ENCODE data around the gene LEP. TPM values are rescaled to one million over a fixed set of nuclear protein-coding genes. Genes with fewer than 3 reads are reported as not detected.

Gene LEP
- polyA plus RNA-seq, 4 donors: 0.25 TPM; not detected in 3

DNA sequence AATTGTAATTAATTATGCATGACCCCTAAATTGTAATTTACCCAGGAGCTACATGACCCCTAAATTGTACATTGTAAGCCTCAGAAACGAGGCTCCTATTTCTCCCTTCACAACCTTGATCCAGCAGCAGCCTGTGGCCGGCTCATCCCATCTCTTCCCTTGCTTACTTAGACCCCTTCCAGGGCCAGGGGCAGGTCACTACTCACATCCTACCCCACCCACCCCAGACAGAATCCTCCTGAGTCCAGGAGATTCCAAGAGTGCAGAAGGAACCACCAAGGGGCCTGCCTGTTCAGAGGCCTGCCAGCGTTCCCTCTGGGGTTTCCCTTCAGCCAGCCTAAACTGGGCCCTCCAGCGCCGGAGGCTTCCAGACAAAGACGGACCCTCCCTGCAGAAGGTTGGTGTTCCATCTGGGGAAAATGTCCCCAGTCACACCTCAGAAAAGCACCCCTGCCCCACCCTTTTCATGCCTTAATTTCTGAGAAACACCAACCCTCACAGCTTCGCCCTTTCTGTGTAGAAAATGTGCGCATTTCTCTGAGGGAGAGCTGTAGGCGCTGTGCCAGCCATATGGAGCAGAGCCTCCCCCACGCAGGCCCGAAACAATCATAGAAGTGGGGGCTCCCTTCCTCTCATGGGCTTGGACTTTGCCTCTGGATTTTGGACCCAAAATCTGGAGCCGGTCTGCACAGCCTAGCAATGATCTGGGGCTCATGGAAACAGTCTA is 19.2 kb downstream of the LEP start:
- Histone ChIP-seq H3K4me3 (ENCODE audit: low read depth in 1 of 3, low read length in 3 of 3) (no peak overlapping the region), H3K36me3 (ENCODE audit: control insufficient read depth in 3 of 3, insufficient read depth in 2 of 3, low read depth in 1 of 3, low read length in 3 of 3) (no peaks in the 10 kb centered on the region), H3K9me3 (ENCODE audit: control insufficient read depth in 2 of 2, insufficient read depth in 1 of 2, low read depth in 1 of 2, low read length in 1 of 2) (no peaks in the 10 kb centered on the region), H3K4me1 (ENCODE audit: control insufficient read depth in 3 of 3, insufficient read depth in 2 of 3, low read depth in 1 of 3, low read length in 2 of 3) (peaks cover 0 to 19% (median 8%) of the 10 kb centered on the region in 3 donors), H3K27ac (ENCODE audit: low read depth in 1 of 3, low read length in 2 of 3) (no peak overlapping the region), H3K27me3 (ENCODE audit: control insufficient read depth in 3 of 3, insufficient read depth in 3 of 3, low read length in 3 of 3) (no peaks in the 10 kb centered on the region)
- WGBS, 3 donors: 29 to 74% (median 55%) methylated on average over 12 of the region's 12 CpGs
- FAIRE-seq (no peak), DNase-seq (peak in 1 of 2 donors; percentile 25)

DNA sequence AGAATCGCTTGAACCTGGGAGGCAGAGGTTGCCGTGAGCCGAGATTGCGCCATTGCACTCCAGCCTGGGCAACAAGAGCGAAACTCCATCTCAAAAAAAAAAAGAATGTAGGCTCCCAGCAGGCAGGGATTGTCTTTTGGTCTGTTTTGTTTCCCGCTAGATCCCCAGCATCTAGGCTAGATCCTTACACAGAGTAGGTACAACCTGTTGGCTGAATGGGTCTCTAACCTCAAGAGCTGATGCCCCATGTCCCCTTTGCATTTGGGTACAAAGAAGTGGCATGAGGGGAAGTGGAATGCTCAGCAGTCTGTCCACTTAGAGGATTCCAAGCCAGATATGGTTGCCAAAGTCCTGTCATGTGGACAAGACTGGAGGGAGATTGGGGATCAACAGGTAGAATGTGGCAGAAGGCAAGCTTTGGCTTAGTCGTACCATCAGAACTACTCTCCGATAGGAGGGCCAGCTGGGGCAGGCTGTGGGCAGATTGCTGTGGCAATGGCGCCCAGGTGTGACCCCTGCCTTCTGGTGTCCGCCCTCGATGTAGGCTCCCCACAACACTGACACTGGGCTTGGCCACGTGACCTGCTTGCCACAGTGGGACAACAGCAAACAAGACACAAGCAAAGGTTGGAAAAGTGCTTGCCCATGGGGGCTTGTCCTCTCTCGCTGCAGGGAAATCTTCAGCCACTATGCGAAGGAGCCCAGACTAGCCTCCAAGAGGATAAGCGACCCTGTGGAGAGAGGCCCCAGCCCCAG is 21.4 kb downstream of the LEP start:
- FAIRE-seq (no peak), DNase-seq (no peak)
- Histone ChIP-seq H3K4me3 (ENCODE audit: low read depth in 1 of 3, low read length in 3 of 3) (no peak overlapping the region), H3K27ac (ENCODE audit: low read depth in 1 of 3, low read length in 2 of 3) (no peak overlapping the region), H3K9me3 (ENCODE audit: control insufficient read depth in 2 of 2, insufficient read depth in 1 of 2, low read depth in 1 of 2, low read length in 1 of 2) (no peaks in the 10 kb centered on the region), H3K27me3 (ENCODE audit: control insufficient read depth in 3 of 3, insufficient read depth in 3 of 3, low read length in 3 of 3) (peaks cover 0 to 5% (median 0%) of the 10 kb centered on the region in 3 donors), H3K36me3 (ENCODE audit: control insufficient read depth in 3 of 3, insufficient read depth in 2 of 3, low read depth in 1 of 3, low read length in 3 of 3) (no peaks in the 10 kb centered on the region), H3K4me1 (ENCODE audit: control insufficient read depth in 3 of 3, insufficient read depth in 2 of 3, low read depth in 1 of 3, low read length in 2 of 3) (peaks cover 0 to 28% (median 8%) of the 10 kb centered on the region in 3 donors)
- WGBS, 3 donors: 92 to 96% (median 92%) methylated on average over 13 to 15 of the region's 15 CpGs

DNA sequence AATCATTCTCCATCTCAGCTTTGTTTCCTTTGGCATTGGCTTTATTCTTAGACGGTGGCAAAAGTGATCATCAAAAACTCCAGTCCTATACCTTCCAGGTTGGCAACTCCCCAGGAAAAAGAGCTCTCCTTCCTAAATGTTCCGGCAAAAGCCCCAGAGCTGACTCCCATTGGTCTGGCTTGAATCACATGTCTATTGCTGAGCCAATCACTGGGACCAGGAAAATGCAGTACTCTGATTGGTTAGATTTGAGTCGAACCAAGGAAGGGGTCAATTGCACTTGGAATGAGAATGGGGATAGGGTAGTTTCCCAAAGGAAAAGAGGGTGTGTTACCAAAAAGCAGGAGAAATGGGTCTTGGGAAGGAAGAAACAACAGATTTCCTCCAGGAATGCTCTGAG is 22.3 kb downstream of the LEP start:
- FAIRE-seq: no peak
- WGBS, 3 donors: 70 to 83% (median 83%) methylated on average over 3 of the region's 3 CpGs
- H3K4me1 ChIP-seq (ENCODE audit: control insufficient read depth in 3 of 3, insufficient read depth in 2 of 3, low read depth in 1 of 3, low read length in 2 of 3): peaks cover 0 to 28% (median 8%) of the 10 kb centered on the region in 3 donors
- H3K36me3 ChIP-seq (ENCODE audit: control insufficient read depth in 3 of 3, insufficient read depth in 2 of 3, low read depth in 1 of 3, low read length in 3 of 3): no peaks in the 10 kb centered on the region
- H3K27ac ChIP-seq (ENCODE audit: low read depth in 1 of 3, low read length in 2 of 3): no peak overlapping the region
- H3K27me3 ChIP-seq (ENCODE audit: control insufficient read depth in 3 of 3, insufficient read depth in 3 of 3, low read length in 3 of 3): peaks cover 0 to 10% (median 0%) of the 10 kb centered on the region in 3 donors
- DNase-seq: no peak
- no peaks in the 10 kb centered on the region for H3K9me3 ChIP-seq (ENCODE audit: control insufficient read depth in 2 of 2, insufficient read depth in 1 of 2, low read depth in 1 of 2, low read length in 1 of 2)
- no peak overlapping the region for H3K4me3 ChIP-seq (ENCODE audit: low read depth in 1 of 3, low read length in 3 of 3)

DNA sequence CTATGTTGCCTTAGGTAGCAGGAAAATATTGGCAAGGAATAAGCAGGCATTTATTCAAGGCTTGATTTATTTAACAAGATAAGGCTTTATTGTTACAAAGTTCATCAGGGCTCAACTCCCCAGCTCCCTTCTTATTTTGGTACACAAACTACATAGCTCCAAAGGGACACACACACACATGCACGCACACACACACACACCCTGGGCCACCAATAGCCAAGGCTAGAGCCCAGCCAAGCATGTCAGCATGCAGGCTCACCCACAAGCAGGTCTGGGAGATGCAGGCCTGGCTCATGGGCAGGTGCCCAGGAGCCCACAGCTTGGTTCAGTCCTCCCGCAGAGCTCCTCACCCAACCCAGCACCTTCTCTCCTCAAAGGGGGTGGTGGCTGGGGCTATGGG is 23.4 kb downstream of the LEP start:
- H3K27me3 ChIP-seq (ENCODE audit: control insufficient read depth in 3 of 3, insufficient read depth in 3 of 3, low read length in 3 of 3): peaks cover 0 to 10% (median 0%) of the 10 kb centered on the region in 3 donors
- no peak overlapping the region for H3K4me3 ChIP-seq (ENCODE audit: low read depth in 1 of 3, low read length in 3 of 3)
- no peaks in the 10 kb centered on the region for H3K9me3 ChIP-seq (ENCODE audit: control insufficient read depth in 2 of 2, insufficient read depth in 1 of 2, low read depth in 1 of 2, low read length in 1 of 2)
- FAIRE-seq (no peak), DNase-seq (peak in 1 of 2 donors; percentile 78)
- WGBS, 3 donors: 25 to 64% (median 26%) methylated on average over 2 of the region's 2 CpGs
- peaks cover 0 to 22% (median 6%) of the 10 kb centered on the region in 3 donors for H3K4me1 ChIP-seq (ENCODE audit: control insufficient read depth in 3 of 3, insufficient read depth in 2 of 3, low read depth in 1 of 3, low read length in 2 of 3)
- no peaks in the 10 kb centered on the region for H3K36me3 ChIP-seq (ENCODE audit: control insufficient read depth in 3 of 3, insufficient read depth in 2 of 3, low read depth in 1 of 3, low read length in 3 of 3)
- H3K27ac ChIP-seq (ENCODE audit: low read depth in 1 of 3, low read length in 2 of 3): no peak overlapping the region

DNA sequence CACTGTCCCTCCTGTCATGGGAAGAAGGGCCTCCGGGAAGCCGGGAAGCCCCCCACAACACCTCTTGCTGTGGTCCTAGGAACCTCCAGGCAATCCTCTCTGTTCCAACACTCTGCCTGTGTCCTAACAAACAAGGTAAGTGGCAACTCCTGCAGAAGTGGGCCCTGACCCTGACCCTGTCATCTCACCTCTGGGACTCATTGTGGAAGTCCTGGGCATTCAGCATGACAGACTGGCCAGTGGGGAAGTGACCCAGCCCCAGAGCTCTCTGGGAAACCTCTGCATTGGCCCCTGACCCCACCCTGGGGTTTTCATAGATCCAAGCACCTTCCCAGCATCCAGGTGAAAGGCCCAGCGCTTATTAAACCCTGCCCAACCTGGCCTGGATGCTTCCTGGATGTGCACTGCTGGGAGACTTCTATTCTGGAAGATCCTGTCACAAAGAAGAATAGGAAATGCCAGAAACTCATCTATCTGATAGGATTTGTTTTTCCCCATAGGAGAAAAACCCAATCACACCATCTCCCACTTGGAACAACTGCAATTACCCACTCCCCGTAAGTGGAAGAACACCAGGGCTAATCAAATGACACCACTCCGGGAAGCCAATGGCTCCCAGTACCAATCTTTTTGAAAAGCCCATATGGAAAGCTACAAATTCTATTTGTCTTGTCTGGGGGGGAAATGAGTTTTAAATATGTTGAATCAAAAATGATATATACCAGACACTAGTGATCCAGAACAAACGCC is 24.3 kb downstream of the LEP start:
- Histone ChIP-seq H3K9me3 (ENCODE audit: control insufficient read depth in 2 of 2, insufficient read depth in 1 of 2, low read depth in 1 of 2, low read length in 1 of 2) (no peaks in the 10 kb centered on the region), H3K4me3 (ENCODE audit: low read depth in 1 of 3, low read length in 3 of 3) (no peak overlapping the region), H3K27me3 (ENCODE audit: control insufficient read depth in 3 of 3, insufficient read depth in 3 of 3, low read length in 3 of 3) (peaks cover 0 to 10% (median 0%) of the 10 kb centered on the region in 3 donors), H3K27ac (ENCODE audit: low read depth in 1 of 3, low read length in 2 of 3) (no peak overlapping the region), H3K36me3 (ENCODE audit: control insufficient read depth in 3 of 3, insufficient read depth in 2 of 3, low read depth in 1 of 3, low read length in 3 of 3) (no peaks in the 10 kb centered on the region), H3K4me1 (ENCODE audit: control insufficient read depth in 3 of 3, insufficient read depth in 2 of 3, low read depth in 1 of 3, low read length in 2 of 3) (peaks cover 0 to 16% (median 4%) of the 10 kb centered on the region in 3 donors)
- FAIRE-seq (no peak), DNase-seq (no peak)
- 69 to 87% (median 78%) methylated on average over 6 of the region's 6 CpGs for whole genome bisulfite sequencing, 3 donors

DNA sequence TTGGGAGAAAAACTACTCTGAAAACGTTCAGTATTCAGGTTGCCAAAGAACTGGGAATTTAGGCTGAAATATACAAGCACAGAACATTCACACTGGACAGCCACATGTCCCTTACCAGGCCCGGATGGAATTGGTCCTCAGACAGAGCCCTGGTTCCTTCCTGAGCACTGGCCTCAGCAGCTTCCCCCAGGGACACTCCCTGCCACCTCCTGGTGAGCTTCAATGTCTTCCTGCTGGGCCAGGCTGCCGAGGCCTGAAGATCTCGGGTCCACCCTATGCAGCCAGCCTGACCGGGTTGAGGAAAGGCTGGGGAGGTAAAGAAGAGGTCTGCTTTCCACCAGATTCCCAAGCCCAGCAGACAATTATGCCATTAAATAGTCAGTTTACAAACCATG is 24.8 kb downstream of the LEP start:
- no peak for DNase-seq
- H3K27ac ChIP-seq (ENCODE audit: low read depth in 1 of 3, low read length in 2 of 3): no peak overlapping the region
- peaks cover 0 to 16% (median 4%) of the 10 kb centered on the region in 3 donors for H3K27me3 ChIP-seq (ENCODE audit: control insufficient read depth in 3 of 3, insufficient read depth in 3 of 3, low read length in 3 of 3)
- H3K9me3 ChIP-seq (ENCODE audit: control insufficient read depth in 2 of 2, insufficient read depth in 1 of 2, low read depth in 1 of 2, low read length in 1 of 2): no peaks in the 10 kb centered on the region
- WGBS, 3 donors: 38 to 53% (median 40%) methylated on average over 5 of the region's 5 CpGs
- H3K4me3 ChIP-seq (ENCODE audit: low read depth in 1 of 3, low read length in 3 of 3): no peak overlapping the region
- H3K36me3 ChIP-seq (ENCODE audit: control insufficient read depth in 3 of 3, insufficient read depth in 2 of 3, low read depth in 1 of 3, low read length in 3 of 3): no peaks in the 10 kb centered on the region
- no peak for FAIRE-seq
- H3K4me1 ChIP-seq (ENCODE audit: control insufficient read depth in 3 of 3, insufficient read depth in 2 of 3, low read depth in 1 of 3, low read length in 2 of 3): peaks cover 0 to 21% (median 4%) of the 10 kb centered on the region in 3 donors

DNA sequence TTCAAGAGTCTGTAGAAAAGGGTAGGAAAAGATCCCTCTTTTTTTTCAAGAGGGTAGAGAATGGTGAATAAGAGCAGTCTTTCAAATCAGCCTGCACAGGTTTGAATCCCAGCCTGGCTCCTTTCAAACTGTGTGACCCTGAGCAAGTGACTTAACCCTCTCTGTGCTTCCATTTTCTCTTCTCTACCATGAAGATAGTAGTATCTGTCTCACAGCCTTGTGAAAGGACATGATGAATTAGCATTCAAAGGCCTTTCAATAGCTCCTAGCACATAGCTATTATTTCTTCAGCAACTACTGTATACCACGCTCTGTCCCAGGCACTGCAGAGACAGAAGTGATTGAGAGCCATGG is 25.4 kb downstream of the LEP start:
- Histone ChIP-seq H3K36me3 (ENCODE audit: control insufficient read depth in 3 of 3, insufficient read depth in 2 of 3, low read depth in 1 of 3, low read length in 3 of 3) (no peaks in the 10 kb centered on the region), H3K4me3 (ENCODE audit: low read depth in 1 of 3, low read length in 3 of 3) (no peak overlapping the region), H3K27ac (ENCODE audit: low read depth in 1 of 3, low read length in 2 of 3) (no peak overlapping the region), H3K4me1 (ENCODE audit: control insufficient read depth in 3 of 3, insufficient read depth in 2 of 3, low read depth in 1 of 3, low read length in 2 of 3) (peaks cover 0 to 27% (median 4%) of the 10 kb centered on the region in 3 donors), H3K27me3 (ENCODE audit: control insufficient read depth in 3 of 3, insufficient read depth in 3 of 3, low read length in 3 of 3) (peaks cover 3 to 22% (median 10%) of the 10 kb centered on the region in 3 donors), H3K9me3 (ENCODE audit: control insufficient read depth in 2 of 2, insufficient read depth in 1 of 2, low read depth in 1 of 2, low read length in 1 of 2) (no peaks in the 10 kb centered on the region)
- 43 to 81% (median 78%) methylated on average over 1 of the region's 1 CpG for WGBS, 3 donors
- FAIRE-seq (no peak), DNase-seq (no peak)

DNA sequence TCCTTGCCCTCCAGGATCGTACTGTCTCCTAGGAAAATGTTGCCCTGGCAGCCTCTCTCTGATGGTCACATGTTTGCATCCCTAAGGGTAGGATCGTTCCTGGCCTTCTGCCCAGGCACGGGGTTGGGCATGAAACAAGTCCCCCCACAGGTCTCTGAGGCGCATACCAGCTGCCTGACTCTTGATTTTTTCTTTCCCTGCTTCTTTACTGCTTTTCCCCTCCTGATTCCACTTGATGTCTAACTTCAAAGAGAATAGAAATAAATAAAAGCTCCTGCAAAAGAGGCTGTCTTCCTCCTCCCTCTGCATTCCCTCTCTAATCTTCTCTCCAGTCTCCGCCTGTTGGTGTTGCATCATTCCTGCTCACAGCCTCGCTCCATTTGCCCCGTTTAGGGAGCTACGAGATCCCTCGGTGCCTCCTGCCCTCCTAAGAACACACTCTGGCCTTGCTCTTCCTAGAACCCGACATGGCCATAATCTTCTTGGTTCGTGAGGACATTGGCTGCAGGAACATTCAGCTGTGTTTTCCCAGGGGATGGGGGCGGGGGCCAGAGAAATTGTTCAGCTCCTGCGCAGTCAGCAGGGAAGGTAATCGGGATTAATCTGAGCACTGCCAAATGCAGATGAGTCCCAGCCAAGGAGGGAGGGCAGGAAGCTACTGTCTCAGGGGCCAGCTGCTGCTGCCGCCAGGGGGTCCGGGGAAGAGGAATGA is 26.0 kb downstream of the LEP start:
- peaks cover 0 to 28% (median 4%) of the 10 kb centered on the region in 3 donors for H3K4me1 ChIP-seq (ENCODE audit: control insufficient read depth in 3 of 3, insufficient read depth in 2 of 3, low read depth in 1 of 3, low read length in 2 of 3)
- no peaks in the 10 kb centered on the region for H3K9me3 ChIP-seq (ENCODE audit: control insufficient read depth in 2 of 2, insufficient read depth in 1 of 2, low read depth in 1 of 2, low read length in 1 of 2)
- no peaks in the 10 kb centered on the region for H3K36me3 ChIP-seq (ENCODE audit: control insufficient read depth in 3 of 3, insufficient read depth in 2 of 3, low read depth in 1 of 3, low read length in 3 of 3)
- H3K27me3 ChIP-seq (ENCODE audit: control insufficient read depth in 3 of 3, insufficient read depth in 3 of 3, low read length in 3 of 3): peaks cover 3 to 27% (median 10%) of the 10 kb centered on the region in 3 donors
- no peak overlapping the region for H3K27ac ChIP-seq (ENCODE audit: low read depth in 1 of 3, low read length in 2 of 3)
- DNase-seq: peak; percentile 36 to 58
- no peak overlapping the region for H3K4me3 ChIP-seq (ENCODE audit: low read depth in 1 of 3, low read length in 3 of 3)
- WGBS, 3 donors: 26 to 35% (median 29%) methylated on average over 16 of the region's 16 CpGs
- no peak for FAIRE-seq
